ENCODE results near the gene NOL12.

NOL12 gene

GRCh38 chr22:37680191-37680851 is 5.8 kb upstream of the NOL12 start:
- H3K27ac ChIP-seq (ENCODE audit: low read depth, low read length), result no peak overlapping the region
- no peaks in the 10 kb centered on the region for H4K20me1 ChIP-seq (ENCODE audit: control insufficient read depth, insufficient read depth, low read depth, low read length)
- TF ChIP-seq EZH2phosphoT487 (IDR thresholded peaks at IDR 0.05; ENCODE audit: borderline replicate concordance, low read length) (no peak), CTCF (IDR thresholded peaks at IDR 0.05; ENCODE audit: low read depth, low read length, poor library complexity, severe bottlenecking) (no peak)
- H3K9me3 ChIP-seq (ENCODE audit: control insufficient read depth, insufficient read depth, low read length), result no peaks in the 10 kb centered on the region
- H3K4me2 ChIP-seq (ENCODE audit: low read length), result no peak overlapping the region
- no peaks in the 10 kb centered on the region for H3K27me3 ChIP-seq (ENCODE audit: control insufficient read depth, low read length)
- peaks cover 43% of the 10 kb centered on the region for H3K4me1 ChIP-seq (ENCODE audit: control insufficient read depth, low read length)
- no peaks in the 10 kb centered on the region; the same call in 1 of the 2 replicates for H3K79me2 ChIP-seq (ENCODE audit: control insufficient read depth, low read length)
- H3K4me3 ChIP-seq (ENCODE audit: low read length), result no peak overlapping the region
- peaks cover 21% of the 10 kb centered on the region for H3F3A ChIP-seq (ENCODE audit: control insufficient read depth, insufficient read depth)
- no peaks in the 10 kb centered on the region for H3K36me3 ChIP-seq (ENCODE audit: control insufficient read depth, low read length)
- H3K9me2 ChIP-seq (replicated peaks; ENCODE audit: control insufficient read depth, low read length), result no peaks in the 10 kb centered on the region

GRCh38 chr22:37681001-37681424 is 5.1 kb upstream of the NOL12 start:
- TF ChIP-seq CTCF (IDR thresholded peaks at IDR 0.05; ENCODE audit: low read depth, low read length, poor library complexity, severe bottlenecking) (no peak), EZH2phosphoT487 (IDR thresholded peaks at IDR 0.05; ENCODE audit: borderline replicate concordance, low read length) (no peak)
- Histone ChIP-seq H3K9me3 (ENCODE audit: control insufficient read depth, insufficient read depth, low read length) (no peaks in the 10 kb centered on the region), H3K4me3 (ENCODE audit: low read length) (no peak overlapping the region), H3K36me3 (ENCODE audit: control insufficient read depth, low read length) (no peaks in the 10 kb centered on the region), H4K20me1 (ENCODE audit: control insufficient read depth, insufficient read depth, low read depth, low read length) (no peaks in the 10 kb centered on the region), H3K4me1 (ENCODE audit: control insufficient read depth, low read length) (peaks cover 43% of the 10 kb centered on the region), H3K4me2 (ENCODE audit: low read length) (no peak overlapping the region), H3K27ac (ENCODE audit: low read depth, low read length) (no peak overlapping the region), H3F3A (ENCODE audit: control insufficient read depth, insufficient read depth) (peaks cover 15% of the 10 kb centered on the region), H3K9me2 (replicated peaks; ENCODE audit: control insufficient read depth, low read length) (no peaks in the 10 kb centered on the region), H3K27me3 (ENCODE audit: control insufficient read depth, low read length) (no peaks in the 10 kb centered on the region), H3K79me2 (ENCODE audit: control insufficient read depth, low read length) (no peaks in the 10 kb centered on the region)

- H3K9me2 ChIP-seq (replicated peaks; ENCODE audit: control insufficient read depth, low read length), result no peaks in the 10 kb centered on the region
- peaks cover 2% of the 10 kb centered on the region; the same call in 1 of the 2 replicates for H3K36me3 ChIP-seq (ENCODE audit: control insufficient read depth, low read length)
- H3K4me2 ChIP-seq (ENCODE audit: low read length), result no peak overlapping the region
- no peaks in the 10 kb centered on the region for H3K27me3 ChIP-seq (ENCODE audit: control insufficient read depth, low read length)
- H3K27ac ChIP-seq (ENCODE audit: low read depth, low read length), result no peak overlapping the region
- peaks cover 9% of the 10 kb centered on the region for H3F3A ChIP-seq (ENCODE audit: control insufficient read depth, insufficient read depth)
- H3K4me1 ChIP-seq (ENCODE audit: control insufficient read depth, low read length), result peaks cover 37% of the 10 kb centered on the region
- no peaks in the 10 kb centered on the region for H3K9me3 ChIP-seq (ENCODE audit: control insufficient read depth, insufficient read depth, low read length)
- H3K79me2 ChIP-seq (ENCODE audit: control insufficient read depth, low read length), result peaks cover 4% of the 10 kb centered on the region
- no peak overlapping the region for H3K4me3 ChIP-seq (ENCODE audit: low read length)
- TF ChIP-seq EZH2phosphoT487 (IDR thresholded peaks at IDR 0.05; ENCODE audit: borderline replicate concordance, low read length) (no peak), CTCF (IDR thresholded peaks at IDR 0.05; ENCODE audit: low read depth, low read length, poor library complexity, severe bottlenecking) (peak; percentile 86)
- H4K20me1 ChIP-seq (ENCODE audit: control insufficient read depth, insufficient read depth, low read depth, low read length), result no peaks in the 10 kb centered on the region
These were observed 4.5 kb upstream of the NOL12 start for GRCh38 chr22:37681556-37682049.
